ENCODE results near the gene DEFB125.

DNA sequence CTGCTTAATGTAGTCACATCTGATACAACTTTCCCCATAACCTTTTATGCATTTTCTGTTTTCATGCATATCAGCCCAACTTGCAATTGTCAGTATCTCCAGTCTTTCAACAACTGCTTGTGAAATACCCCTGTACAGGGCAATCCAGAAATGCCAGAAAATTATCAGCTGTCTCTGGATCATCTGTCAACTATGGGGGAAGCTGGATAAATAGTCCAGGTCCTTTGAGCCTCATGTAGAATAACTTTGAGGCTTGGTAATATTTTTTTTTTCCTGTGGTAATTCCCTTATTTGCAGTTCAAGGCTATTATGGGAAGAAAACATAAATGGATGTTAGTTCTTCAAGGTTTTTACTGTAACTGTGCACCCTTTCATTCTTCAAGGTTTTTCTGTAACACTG, 6.2 kb downstream of the DEFB125 start:
- no peak for TF ChIP-seq YY1 (IDR thresholded peaks at IDR 0.05; ENCODE audit: insufficient read depth, insufficient read length)
- no peak for TF ChIP-seq SUZ12 (IDR thresholded peaks at IDR 0.05; ENCODE audit: extremely low read depth, insufficient read depth, insufficient read length)
- no peak for TF ChIP-seq ZNF274 (IDR thresholded peaks at IDR 0.05; ENCODE audit: low read depth, low read length)
